ENCODE measurements around the gene FAM217B.
"Not testable (repeated sequence)": the region's sequence is repeated elsewhere in the genome, so short reads cannot be mapped to it uniquely, and the experiment has no call there.

FAM217B gene

DNA sequence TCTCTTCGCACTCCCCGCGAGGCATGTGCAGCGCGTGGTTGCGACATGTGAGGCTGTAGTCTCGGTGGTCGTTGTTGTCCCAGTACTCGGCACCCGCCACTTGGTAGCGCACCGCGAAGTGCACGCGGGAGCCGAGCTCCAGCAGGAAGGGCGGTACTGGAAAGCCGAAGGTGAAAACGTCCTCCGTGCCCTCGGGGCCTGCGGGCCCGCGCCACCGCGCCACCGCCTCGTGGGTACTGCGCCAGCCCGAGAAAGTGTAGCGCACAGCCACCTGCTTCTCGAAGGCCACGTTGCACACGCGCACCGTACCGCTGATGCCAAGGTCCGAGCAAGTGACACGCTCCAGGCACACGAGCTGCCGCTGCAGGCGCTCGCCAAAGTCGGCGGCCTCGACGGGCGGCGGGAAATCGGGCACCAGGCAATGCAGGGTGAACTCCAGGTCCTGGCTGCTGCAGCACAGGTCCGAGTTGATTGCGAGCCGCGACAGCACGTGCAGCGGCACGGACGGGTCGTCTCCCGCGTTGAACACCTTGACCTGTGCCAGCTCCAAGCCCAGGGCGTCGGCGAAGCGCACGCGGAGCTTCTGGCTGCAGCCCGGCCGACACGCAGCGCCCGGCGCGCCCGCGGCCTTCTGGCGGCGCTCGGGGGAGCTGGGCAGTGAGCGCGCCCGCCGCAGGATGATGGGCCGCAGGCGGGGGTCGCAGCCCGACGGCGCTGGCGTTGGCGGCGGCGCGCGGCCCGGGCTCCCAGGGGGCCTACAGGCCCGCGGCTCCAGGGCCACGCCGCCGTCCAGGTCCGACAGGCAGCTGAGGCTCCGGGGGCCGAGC lies 924 bp upstream of the FAM217B start:
- no peak for DNase-seq

DNA sequence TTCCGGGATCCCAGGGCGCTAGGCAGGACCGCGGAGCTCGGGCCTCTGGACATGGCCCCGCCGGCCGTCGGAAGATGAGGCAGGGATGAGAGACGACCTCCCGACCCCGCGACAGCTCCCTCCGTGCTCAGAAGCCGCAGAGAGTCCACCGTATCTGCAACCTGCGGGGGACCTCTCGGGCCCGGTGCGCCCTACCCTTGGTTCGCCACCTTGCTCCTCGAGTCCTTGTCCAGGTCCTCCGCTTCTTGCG lies 385 bp upstream of the FAM217B start:
- DNase-seq: no peak

DNA sequence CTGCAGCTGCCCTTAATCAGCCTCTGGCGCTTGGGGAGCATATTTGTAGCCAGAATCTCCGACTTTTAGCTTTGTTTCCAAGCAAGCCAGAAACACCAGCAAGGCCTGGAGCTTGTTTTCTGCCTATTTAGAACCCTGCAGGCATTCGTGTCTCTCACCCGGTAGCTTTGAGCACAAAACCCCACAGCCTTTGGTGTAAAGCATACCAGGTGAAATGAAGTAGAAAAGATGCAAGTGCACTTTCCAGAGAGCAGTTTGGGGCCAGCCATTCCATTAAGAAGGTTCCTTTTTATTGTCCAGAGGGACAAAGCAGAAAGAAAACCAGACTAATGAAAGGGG lies 736 bp downstream of the FAM217B start:
- DNase-seq: no peak

DNA sequence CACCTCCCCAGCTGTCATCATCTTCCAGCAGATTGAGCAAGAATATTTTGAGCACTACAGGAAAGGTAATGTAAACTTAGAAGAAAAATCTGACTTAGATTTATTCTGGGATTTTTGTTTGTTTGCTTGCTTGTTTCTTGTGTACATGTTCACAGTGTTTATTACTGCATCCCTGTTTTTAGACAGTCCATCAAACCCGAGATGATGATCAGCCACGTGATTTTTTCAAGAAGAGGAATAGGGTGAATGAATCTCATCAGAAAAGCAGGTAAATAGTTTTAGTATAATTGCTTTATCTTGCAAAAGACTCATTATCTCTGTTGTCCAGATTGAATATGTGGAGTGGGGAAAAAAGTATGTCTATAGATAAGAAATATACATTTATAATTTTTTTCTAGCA lies 2.1 kb downstream of the FAM217B start:
- no peak for DNase-seq

DNA sequence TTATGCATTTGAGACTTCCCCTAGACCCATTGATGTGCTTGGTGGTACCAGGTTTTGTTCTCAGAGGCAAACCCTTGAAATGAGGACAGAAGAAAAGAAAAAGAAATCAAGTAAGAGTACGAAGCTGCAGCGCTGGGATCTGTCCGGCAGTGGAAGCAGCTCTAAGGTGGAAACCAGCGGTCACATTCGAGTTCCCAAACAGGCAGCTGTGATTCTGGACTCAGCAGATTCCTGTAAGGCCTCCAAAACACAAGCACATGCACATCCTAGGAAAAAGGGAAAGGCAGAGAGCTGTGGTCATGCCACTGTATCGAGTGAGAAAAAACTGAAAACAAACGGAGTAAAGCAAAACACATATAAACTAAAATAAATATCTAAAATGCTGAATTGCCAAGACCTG lies 4.5 kb downstream of the FAM217B start:
- DNase-seq: no peak

DNA sequence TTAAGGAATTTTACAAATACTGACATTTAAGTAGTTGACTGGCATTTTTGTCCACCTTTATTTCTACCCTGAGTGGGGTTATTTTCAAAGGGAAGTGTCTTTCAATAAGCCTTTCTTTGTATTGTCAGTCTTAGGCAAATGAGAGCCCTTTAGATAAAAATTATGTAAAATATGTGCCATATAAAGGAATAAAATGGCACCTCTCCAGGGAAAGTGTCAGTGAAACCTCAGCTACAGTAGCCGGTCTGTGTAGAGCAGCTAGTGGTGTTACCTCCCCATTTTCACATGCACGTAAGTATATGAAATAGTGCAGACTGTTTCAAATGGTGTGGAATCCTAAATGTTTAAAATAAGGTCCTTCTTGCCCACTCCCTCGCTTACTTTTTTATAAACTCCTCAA lies 5.0 kb downstream of the FAM217B start:
- no peak for DNase-seq

DNA sequence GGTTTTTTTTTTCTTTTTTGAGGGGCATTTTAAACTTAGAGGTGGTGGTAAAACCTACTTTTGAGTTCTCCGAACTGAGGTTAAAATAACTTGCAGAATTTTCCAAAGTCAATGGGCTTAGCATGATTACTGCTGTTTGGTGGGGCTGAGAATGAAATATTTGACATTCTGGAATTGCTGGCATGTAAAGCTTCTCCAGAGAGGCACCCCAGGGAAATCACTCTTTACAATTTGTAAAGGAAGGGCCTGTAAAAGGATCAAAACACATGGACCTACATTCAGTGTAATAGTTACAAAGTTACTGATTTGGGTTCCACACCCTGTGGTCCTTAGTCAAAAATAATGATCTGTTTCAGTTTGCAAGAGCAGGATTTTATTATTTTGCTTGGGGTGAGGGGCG lies 5.5 kb downstream of the FAM217B start:
- DNase-seq: no peak

DNA sequence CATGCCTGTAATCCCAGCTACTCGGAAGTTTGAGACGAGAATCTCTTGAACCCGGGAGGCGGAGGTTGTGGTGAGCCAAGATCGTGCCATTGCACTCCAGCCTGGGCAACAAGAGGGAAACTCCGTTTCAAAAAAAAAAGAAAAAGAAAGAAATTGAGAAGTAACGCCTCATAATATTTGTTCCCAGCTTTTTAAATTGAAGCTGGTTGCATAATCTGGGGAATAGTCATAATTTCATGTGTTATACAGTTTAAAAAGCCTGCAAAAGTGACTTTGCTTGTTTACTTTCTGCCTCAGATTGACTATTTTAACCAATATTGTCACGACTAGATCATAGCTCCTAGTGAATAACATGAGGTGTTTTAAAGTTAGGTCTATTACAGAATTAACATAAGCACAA lies 7.2 kb downstream of the FAM217B start:
- DNase-seq: no peak

DNA sequence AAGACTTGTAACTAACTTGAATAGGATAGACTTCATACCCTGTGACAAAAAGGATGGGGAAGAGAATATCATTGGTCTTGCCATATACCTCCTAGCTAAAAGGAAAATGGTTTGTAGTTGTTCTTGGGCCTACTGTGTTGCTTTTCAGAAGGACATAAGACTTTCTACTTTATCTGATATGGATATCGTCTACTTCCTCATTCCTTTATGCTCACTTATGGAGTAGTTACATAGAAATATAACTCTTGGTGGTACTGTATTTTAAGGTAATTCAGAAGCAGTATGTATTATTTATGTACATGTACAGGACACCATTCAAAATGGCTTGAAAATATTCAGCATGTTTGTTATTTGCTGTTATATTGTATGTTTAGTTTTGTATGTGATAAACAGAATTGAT lies 8.0 kb downstream of the FAM217B start:
- DNase-seq: no peak

DNA sequence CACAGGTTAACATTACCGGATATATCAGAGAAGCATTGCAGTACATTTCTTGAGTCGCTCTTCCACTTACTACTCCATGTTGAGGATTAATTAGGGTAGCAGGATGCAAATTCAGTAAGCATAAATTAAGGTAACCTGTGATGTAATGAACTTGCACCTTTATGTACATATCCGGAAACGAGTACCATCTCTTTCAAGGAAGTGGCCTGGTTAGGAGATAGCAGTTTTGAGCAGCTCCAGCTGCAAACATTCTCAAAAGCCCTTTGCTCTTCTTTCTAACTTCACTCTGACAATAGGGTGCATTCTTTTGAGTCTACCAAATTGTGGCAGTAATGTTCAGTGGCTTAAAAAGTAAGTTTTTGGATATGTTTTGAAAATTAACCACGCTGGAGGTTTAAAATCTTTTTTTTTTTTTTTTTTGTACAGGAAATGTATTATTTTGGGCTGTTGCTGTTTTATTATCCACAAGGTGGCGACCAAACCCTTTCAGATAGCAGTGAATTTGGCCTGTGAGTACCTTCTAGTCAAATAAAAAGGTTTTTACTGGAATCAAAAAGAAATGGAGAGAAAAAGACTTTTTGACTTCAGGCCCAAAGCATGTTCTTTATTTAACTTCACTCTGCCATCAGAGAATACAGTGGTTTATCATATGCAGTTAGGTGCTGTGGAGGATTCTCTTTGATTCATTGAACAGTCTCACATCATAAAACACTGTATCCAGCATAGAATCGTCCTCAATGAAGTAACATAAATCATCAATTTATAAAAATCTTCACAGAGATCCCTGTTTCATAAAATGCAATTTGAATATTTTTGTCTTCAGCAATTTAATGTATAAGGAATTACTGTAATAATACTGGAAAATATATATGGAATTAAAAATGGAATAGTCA lies 8.9 kb downstream of the FAM217B start:
- DNase-seq: no peak

DNA sequence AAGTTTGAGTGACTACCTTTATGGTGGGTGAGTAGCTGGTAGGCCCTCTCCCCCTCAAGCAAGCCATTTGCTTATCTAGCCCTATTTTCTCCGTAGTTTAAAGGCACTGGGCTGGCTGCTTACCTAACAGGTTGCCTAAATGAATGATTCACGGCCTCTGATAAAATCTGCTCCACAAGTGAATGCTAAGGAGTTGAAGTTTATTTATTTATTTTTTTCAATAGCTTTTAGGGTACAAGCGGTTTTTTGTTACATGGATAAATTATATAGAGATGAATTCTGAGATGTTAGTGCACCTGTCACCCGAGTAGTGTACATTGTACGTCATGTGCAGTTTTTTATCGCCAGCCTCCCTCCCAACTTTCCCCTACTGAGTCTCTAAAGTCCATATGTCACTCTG lies 9.7 kb downstream of the FAM217B start:
- no peak for DNase-seq

DNA sequence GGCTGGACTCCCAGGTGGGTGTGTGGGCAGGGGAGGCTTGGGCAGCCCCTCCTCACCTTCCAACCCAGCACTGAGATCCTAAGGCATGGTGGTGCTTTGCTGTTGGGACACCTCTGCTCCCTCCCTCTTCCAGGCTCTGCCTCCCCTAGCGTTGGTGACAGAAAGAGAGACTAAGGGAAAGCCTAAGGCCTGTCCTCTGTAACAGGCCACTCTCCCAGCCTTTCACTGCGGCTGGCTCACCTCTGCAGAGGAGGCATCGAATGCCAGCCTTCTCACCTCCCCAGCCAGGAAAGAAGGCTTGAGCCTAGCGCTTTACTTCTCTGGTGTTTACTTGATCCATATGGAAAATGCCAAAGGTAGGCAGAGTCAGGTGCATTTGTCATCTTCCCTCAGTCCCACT lies 14.5 kb downstream of the FAM217B start:
- DNase-seq: no peak

DNA sequence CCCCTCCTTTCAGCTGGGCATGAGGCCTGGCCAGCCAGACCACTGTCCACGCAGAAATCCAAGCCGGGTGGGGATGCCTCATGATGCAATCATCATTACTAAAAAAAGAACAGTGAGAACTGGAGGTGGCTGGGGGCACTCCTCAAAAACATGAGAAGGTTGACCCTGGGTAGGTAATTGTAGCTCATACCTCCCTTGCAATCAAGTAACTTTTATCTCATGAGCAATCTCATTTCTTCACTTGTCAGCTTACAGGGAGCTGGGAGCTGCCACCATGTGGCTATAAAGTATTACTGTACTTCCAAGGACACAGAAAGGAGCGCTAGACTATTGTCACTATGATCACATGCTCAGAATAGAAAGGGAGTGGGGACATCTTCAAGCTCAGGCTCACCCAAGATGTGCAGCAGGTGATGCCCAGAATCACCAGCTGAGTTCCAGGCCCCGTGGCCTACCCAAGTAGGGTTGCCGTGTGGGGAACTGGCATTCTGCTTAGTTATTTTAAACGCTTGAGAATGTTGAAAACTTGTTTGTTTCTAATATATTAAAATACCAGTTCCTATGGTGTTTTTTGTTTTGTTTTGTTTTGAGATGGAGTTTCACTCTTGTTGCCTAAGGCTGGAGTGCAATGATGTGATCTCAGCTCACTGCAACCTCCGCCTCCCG lies 15.1 kb downstream of the FAM217B start:
- no peak for DNase-seq

DNA sequence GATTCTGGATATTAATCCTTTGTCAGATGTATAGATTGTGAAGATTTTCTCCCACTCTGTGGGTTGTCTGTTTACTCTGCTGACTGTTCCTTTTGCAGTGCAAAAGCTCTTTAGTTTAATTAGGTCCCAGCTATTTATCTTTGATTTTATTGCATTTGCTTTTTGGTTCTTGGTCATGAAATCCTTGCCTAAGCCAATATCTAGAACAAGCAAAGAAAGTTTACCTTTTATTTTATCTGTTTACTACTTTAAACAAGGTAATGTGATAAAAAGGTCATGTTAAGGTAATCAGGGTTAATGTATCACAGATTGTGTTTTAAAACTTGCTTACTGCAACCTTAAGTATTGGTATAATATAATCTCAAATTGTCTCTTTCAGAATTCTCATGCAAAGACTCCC lies 17.4 kb downstream of the FAM217B start:
- not testable (repeated sequence) for DNase-seq

DNA sequence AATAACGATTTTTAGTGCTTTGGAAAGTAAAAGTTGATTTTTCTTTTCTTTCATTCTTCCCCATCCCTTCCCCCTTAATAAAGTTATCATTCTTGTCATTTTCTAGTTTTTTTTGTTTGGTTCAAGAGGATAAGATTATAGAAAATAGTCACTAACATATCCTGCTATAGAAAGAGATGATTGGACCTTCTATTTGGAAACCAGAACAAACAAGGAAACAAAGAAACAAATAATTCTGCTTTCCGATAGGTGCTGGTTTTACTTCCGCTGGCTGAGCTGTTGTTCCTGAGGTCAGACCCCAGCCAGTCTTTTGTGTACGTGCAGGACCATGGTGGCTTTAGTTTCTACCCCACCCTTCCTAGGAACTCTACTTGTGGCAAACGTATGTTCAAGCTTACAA lies 17.9 kb downstream of the FAM217B start, which contains the start of gene CDH26:
Gene CDH26 (plus strand): TSS at position 301 of the 400 bp plus-strand sequence. CDS start 304 bp downstream, outside the sequence.
- DNase-seq: no peak

DNA sequence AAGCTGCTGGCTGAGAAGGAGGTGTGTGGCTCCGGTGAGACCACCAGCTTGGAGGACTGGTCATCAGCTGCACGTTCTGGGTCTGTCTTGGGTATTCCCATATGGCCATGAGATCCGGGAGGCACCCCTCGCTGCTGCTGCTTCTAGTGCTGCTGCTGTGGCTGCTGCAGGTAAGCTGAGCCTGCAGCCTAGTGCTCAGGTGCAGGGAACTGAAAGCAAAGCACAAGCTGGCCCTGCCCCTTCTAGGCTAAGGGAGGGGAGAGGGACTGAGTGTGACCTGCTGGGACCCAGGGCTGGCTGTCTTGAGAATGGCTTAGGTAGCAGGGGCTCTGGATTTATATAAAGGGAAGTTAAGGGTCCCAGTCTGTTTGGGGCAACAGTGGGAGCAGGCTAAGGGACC lies 18.4 kb downstream of the FAM217B start:
- no peak for DNase-seq

DNA sequence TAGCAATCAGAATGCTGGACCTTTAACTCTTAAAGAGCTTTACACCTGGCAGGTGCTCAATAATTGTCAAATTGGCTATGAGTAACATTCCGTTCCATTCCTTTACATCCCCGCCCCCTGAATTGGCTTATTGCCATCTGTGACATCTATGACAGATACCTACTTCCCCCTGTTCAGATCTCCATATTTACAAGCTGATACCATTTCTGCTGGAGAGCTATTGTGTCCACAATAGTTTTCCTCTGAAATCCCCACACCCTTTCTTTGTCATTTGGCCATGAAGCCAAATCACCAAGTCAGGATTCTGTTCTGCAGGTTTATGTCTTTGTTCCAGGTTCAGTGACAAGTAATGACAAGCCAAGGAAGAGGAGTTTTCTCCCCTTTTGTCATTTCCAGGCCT lies 21.2 kb downstream of the FAM217B start:
- no peak for DNase-seq

DNA sequence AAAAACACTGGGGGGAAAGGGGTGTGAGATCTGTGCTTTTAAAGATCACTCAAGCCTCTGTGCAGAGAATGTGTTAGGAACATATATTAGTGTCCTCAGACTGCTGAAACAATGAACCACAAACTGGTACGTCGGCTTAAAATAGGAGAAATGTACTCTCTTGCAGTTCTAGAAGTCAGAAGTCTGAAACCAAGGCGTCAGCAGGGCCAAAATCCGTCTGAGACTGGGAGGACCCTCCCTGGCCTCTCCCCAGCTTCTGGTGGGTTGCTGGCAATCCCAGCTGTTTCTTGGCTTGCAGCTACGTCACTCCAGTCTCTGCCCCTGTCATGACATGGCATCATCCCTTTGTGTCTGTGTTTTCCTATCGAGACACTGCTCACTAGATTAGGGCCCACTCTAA lies 22.0 kb downstream of the FAM217B start:
- no peak for DNase-seq

DNA sequence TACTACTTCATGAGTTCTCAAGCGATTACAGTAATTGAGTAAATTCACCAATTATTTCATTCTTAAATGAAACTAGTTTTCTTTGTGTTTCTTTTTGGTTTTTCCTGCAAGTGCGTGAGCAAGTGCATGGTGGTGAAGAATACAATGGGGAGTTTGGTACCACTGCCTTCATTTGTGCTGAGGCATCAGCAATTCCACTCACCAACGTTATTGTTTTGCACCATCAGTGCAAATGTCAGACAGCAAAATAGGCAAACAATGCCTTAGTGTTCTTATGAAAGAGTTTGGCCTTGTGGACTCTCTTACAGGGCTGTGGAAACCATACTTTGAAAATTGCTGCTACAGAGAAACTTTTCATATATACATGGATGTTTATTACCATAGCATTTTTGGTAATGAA lies 26.2 kb downstream of the FAM217B start:
- no peak for DNase-seq

DNA sequence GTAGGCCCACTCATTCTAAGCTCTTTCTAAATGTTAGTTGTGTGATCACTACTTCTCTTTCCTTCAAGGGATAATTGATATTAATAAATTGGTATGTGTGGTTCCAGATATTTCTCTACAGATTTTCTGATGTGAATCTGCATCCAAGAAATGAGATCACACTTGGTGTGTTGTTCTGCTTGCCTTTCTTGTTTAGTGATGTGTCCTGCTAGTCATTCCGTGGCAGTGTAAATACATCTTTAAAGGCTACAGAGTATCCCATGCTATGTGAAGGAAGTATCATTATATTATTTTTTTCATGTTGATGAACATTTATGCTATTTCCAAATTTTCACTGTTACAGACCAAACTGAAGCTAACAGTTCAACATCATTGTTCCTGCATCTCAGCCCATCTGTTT lies 31.2 kb downstream of the FAM217B start:
- DNase-seq: no peak

DNA sequence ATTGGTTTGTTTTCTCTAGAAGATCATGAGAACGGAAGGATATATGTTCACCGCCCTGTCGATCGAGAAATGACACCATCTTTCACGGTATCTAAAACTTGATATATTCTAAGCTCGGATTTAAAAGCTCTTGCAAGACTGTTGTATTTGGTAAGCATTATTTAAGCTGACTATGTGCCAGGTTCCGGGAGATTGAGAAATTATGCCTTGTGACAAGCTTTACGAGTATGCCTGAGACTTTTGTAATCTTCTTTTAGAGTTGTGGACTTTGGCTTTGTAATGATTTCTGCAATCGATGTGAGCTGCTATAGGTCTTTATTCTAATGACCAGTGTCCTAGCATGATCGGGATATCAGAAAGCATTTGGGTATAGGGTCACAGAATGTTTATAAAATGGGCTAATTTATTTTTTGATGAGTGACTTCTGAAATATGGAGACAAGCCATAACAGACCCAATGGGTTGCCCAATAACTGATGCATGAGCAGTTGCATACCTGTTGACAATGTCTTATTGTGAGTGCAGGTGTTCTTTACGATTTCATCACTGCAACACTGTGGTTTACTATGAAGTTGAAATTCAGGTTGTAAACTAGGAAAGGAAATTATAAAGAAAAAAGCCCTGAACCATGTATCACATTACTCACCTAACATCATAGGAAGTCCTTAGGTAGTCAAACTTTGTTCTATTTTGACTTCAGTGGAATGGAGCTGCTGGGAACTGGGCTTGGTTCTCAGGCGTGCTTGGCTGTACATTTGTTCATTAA lies 32.0 kb downstream of the FAM217B start:
- no peak for DNase-seq

DNA sequence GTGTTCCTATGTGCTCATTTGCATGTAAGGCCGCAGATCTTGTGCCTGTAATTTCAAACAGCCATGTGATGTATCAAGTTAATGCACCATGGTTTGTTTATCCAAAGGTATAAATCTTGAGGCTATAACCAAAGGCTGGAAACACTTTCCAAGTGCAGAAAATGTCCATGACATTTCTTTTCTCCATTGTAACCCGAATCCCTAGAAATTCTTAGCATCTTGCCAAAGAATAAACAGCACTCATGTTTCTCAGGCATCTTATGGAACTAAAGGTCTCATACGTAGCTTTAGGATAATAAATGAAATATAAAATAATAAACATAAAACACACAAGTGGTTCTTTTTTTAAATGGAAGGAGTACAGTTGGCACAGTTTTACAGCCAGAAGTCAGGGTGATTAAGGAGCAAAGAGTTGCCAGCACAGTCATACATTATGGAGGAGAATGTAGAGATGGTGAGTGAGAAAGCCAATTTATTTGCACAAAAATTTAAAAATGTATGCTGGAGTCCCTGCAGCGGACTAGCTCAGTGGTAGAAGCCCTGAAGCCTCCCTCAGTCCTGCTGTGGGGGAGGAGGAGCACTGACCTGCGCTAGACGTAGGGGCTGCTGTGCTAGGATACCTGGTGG lies 36.1 kb downstream of the FAM217B start:
- no peak for DNase-seq

DNA sequence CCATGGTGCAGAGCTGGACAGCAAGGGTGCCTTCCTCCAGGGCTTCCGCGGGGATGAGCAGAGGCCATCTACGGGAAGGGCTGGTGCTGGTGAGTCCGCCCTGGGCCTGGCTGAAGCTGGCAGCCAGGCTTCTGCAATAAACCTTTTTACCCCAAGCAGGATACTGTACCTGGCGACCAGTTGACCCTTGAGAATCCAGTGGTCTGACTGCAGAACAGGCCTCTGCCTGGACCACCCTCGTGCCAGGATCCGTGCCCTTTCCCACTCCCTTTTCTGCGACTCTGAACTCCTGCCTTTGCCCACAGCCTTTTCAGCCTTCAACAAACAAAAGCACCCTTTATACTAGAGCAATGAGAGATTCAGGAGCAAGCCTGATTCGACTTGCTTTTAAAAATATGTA lies 36.9 kb downstream of the FAM217B start:
- no peak for DNase-seq

Measured in activated CD4-positive, CD25-positive, alpha-beta regulatory T cell treated with anti-CD3 and anti-CD28 coated beads, Interleukin-2, amount 50 U/mL, for 72 hours (primary cell).